ENCODE measurements around the gene METTL25B. TPM values are rescaled to one million over a fixed set of nuclear protein-coding genes. Genes with fewer than 3 reads are reported as not detected.

Gene METTL25B
- total RNA-seq, 2 donors from 2014 or later = 15.2 to 17.9 TPM

DNA sequence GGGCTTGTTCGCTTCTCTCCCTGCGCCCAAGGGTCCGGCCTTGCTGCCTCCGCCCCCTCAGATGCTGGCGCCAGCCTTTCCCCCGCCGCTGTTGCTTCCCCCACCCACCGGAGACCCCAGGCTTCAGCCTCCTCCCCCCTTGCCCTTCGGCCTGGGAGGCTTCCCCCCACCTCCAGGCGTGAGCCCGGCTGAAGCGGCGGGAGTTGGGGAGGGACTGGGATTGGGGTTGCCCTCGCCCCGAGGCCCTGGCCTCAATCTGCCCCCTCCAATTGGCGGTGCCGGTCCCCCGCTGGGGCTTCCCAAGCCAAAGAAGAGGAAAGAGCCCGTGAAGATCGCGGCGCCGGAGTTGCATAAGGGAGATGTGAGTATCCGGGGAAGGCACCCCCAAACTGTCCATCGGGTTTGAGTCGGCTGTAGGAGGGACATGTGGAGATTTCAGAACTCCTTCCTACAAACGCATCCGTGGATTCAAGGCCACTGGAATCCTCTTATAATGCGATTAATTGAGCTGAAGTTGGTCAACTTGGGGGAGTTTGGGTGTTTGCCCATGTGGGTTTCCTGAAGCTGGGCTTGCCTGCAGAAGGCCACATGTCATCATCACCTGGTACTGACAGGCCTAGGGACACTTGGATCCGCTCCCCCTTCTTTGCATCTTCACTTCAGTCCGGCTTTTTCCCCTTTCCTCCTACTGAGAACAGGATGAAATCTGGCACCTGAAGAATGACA is 39.8 kb downstream of the METTL25B start:
- H3K27ac ChIP-seq = peak overlapping the region; percentile 89 to 94
- ATAC-seq (ENCODE audit: insufficient number of reproducible peaks, low FRiP score, low read depth) = no peak
- H3K27me3 ChIP-seq (replicated peaks; ENCODE audit: insufficient read depth) = no peaks in the 10 kb centered on the region
- no peaks in the 10 kb centered on the region for H3K9me3 ChIP-seq
- DNase-seq (ENCODE audit: low spot score) = no peak
- no peaks in the 10 kb centered on the region for H3K36me3 ChIP-seq
- H3K4me3 ChIP-seq = peak overlapping the region; percentile 93
- H3K4me1 ChIP-seq (ENCODE audit: control insufficient read depth in 1 of 2, low read depth in 2 of 2) = peaks cover 17 to 50% of the 10 kb centered on the region in 2 donors
- TF ChIP-seq, protein P1, sequence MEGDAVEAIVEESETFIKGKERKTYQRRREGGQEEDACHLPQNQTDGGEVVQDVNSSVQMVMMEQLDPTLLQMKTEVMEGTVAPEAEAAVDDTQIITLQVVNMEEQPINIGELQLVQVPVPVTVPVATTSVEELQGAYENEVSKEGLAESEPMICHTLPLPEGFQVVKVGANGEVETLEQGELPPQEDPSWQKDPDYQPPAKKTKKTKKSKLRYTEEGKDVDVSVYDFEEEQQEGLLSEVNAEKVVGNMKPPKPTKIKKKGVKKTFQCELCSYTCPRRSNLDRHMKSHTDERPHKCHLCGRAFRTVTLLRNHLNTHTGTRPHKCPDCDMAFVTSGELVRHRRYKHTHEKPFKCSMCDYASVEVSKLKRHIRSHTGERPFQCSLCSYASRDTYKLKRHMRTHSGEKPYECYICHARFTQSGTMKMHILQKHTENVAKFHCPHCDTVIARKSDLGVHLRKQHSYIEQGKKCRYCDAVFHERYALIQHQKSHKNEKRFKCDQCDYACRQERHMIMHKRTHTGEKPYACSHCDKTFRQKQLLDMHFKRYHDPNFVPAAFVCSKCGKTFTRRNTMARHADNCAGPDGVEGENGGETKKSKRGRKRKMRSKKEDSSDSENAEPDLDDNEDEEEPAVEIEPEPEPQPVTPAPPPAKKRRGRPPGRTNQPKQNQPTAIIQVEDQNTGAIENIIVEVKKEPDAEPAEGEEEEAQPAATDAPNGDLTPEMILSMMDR (IDR thresholded peaks at IDR 0.05) = no peak

DNA sequence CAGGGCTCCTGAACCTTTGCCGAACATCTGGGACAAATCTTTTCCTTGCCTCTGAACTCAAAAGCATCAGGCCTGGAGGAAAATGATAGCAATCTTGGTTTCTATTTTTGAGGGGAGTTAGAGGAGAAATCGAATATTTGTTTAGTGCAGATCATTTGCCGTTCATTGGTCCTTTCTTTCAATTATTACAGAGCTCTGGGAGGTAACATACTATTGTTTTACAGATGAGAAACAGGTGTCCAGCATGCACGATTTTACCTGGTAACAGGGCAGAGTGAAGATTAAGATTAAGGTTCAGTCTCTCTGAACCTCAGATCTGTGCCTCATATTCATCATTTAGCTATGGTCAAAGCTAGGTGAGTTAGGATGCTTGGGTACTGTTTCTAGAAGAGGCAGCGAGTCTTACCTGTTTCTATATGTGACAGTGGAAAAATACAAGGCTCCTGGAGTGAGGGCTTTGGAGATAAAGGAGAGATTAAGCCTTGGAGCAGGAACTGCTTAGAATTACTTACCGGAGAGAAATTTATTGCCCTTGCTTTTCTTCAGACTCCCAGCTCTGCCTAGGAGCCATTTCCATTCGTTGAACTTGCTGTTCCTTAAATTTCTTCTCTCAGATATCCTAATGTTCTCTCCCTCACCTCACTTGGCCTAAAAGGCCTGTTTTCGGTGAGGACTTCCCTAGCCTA is 40.5 kb downstream of the METTL25B start:
- H3K27me3 ChIP-seq (replicated peaks; ENCODE audit: insufficient read depth) = no peaks in the 10 kb centered on the region
- H3K27ac ChIP-seq = no peak overlapping the region
- ATAC-seq (ENCODE audit: insufficient number of reproducible peaks, low FRiP score, low read depth) (no peak), DNase-seq (ENCODE audit: low spot score) (no peak)
- TF ChIP-seq, protein P1 (IDR thresholded peaks at IDR 0.05) = no peak
- H3K4me3 ChIP-seq = peak overlapping the region; percentile 93
- H3K36me3 ChIP-seq = no peaks in the 10 kb centered on the region
- H3K4me1 ChIP-seq (ENCODE audit: control insufficient read depth in 1 of 2, low read depth in 2 of 2) = peaks cover 17 to 57% of the 10 kb centered on the region in 2 donors
- no peaks in the 10 kb centered on the region for H3K9me3 ChIP-seq

DNA sequence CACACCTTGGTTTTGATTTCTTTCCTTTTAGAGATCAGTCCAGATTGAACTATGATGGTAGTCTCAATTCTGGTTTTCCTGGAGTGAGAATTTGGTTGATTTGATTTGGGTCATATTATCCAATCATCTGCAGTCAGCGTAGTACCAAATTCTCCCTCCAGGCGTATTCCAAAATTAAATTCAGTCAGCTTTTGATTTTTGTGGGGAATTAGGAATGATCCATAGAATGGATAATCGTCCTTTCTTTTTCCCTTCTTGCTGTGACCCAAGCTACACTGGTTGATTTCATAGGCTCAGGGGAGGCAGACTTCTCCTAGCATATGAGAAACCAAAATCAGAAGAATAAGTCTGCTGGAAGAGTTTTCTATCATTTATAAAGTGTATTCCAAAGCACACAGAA is 44.0 kb downstream of the METTL25B start:
- Histone ChIP-seq H3K36me3 (no peaks in the 10 kb centered on the region), H3K4me1 (ENCODE audit: control insufficient read depth in 1 of 2, low read depth in 2 of 2) (peaks cover 12 to 63% of the 10 kb centered on the region in 2 donors), H3K27me3 (replicated peaks; ENCODE audit: insufficient read depth) (no peaks in the 10 kb centered on the region), H3K4me3 (no peak overlapping the region), H3K27ac (no peak overlapping the region), H3K9me3 (no peaks in the 10 kb centered on the region)
- ATAC-seq (ENCODE audit: insufficient number of reproducible peaks, low FRiP score, low read depth) (no peak), DNase-seq (ENCODE audit: low spot score) (no peak)
- TF ChIP-seq, protein P1 (IDR thresholded peaks at IDR 0.05) = peak; percentile 20

DNA sequence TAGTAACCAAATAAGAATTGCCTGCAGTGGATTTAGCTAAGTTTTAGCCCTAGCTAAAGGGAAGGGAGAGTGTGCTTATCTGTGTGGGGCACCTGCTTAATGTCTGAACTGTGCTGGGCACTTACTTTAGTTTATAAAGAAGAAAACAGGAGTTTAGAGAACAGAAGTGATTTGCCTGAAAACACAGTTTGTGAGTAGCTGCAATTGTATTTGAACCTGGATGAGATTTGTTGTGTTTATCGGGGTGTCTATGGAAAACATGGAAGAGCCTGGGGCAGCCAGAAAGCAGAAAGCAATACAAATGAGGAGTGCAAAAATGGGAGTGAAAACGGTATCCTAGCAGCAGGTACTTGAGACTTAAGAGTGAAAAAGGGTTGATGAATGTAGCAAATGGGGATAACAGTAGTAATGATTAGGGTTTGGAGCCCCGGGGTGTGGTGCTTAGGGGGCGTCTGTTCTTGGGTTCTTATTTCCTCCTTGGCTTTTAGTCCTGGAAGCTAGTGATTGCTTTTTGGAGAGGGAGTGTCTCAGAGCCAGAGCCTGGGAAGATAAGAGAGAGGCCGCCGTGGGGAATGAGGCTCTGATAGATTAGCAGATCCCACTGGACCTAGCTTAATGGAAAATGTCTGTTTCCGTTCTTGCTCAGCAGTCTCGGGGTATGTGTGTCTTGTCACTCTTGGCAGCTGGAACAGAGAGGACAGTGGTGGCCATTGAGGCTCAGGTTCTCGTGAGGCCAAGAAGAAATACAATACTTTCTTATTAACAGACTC is 44.6 kb downstream of the METTL25B start:
- Histone ChIP-seq H3K27ac (no peak overlapping the region), H3K36me3 (no peaks in the 10 kb centered on the region), H3K4me3 (no peak overlapping the region), H3K9me3 (no peaks in the 10 kb centered on the region), H3K27me3 (replicated peaks; ENCODE audit: insufficient read depth) (no peaks in the 10 kb centered on the region), H3K4me1 (ENCODE audit: control insufficient read depth in 1 of 2, low read depth in 2 of 2) (peaks cover 15 to 69% of the 10 kb centered on the region in 2 donors)
- TF ChIP-seq, protein P1 (IDR thresholded peaks at IDR 0.05) = no peak
- DNase-seq (ENCODE audit: low spot score) (no peak), ATAC-seq (ENCODE audit: insufficient number of reproducible peaks, low FRiP score, low read depth) (no peak)

DNA sequence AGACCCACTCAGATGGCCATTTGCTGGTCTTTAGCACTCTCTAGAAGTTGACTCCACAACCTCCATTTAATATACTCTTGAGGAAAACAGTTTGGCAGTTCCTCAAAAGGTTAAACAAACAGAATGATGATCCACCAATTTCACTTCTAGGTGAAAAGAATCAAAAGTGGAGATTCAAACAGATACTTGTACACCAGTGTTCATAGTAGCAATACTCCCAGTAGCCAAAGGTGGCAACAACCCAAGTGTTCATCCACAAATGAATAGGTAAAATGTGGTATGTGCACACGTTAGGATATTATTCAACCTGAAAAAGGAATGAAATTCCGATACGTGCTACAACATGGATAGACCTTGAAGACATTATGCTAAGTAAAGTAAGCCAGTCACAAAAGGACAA is 45.3 kb downstream of the METTL25B start:
- no peak for ATAC-seq (ENCODE audit: insufficient number of reproducible peaks, low FRiP score, low read depth)
- H3K4me1 ChIP-seq (ENCODE audit: control insufficient read depth in 1 of 2, low read depth in 2 of 2) = peaks cover 12 to 65% of the 10 kb centered on the region in 2 donors
- no peaks in the 10 kb centered on the region for H3K9me3 ChIP-seq
- no peaks in the 10 kb centered on the region for H3K36me3 ChIP-seq
- TF ChIP-seq, protein P1 (IDR thresholded peaks at IDR 0.05) = no peak
- H3K4me3 ChIP-seq = no peak overlapping the region
- no peak for DNase-seq (ENCODE audit: low spot score)
- H3K27ac ChIP-seq = no peak overlapping the region
- no peaks in the 10 kb centered on the region for H3K27me3 ChIP-seq (replicated peaks; ENCODE audit: insufficient read depth)
